Activated naive CD4-positive, alpha-beta T cell treated with anti-CD3 and anti-CD28 coated beads, Interleukin-2, amount 50 U/mL, for 24 hours (primary cell): ENCODE results near the gene GRK5.
"Not testable (repeated sequence)": the region's sequence is repeated elsewhere in the genome, so short reads cannot be mapped to it uniquely, and the experiment has no call there.

ENCODE experiments used
- H3K27ac Mint-ChIP-seq: one replicate; pipeline ENCODE4 v1.8.0; 2021; ENCODE audit warnings: mild to moderate bottlenecking, mixed read lengths
- H3K27me3 Mint-ChIP-seq: one replicate; pipeline ENCODE4 v1.8.0; 2021; ENCODE audit warnings: mixed read lengths
- H3K36me3 Mint-ChIP-seq: one replicate; pipeline ENCODE4 v1.8.0; 2021; ENCODE audit warnings: mixed read lengths
- H3K4me1 Mint-ChIP-seq: one replicate; pipeline ENCODE4 v1.8.0; 2021; ENCODE audit warnings: mixed read lengths
- H3K4me3 Mint-ChIP-seq: one replicate; pipeline ENCODE4 v1.8.0; 2021; ENCODE audit warnings: mild to moderate bottlenecking, mixed read lengths
- H3K9me3 Mint-ChIP-seq: one replicate; pipeline ENCODE4 v1.8.0; 2021; ENCODE audit warnings: mixed read lengths

GRK5 gene

DNA sequence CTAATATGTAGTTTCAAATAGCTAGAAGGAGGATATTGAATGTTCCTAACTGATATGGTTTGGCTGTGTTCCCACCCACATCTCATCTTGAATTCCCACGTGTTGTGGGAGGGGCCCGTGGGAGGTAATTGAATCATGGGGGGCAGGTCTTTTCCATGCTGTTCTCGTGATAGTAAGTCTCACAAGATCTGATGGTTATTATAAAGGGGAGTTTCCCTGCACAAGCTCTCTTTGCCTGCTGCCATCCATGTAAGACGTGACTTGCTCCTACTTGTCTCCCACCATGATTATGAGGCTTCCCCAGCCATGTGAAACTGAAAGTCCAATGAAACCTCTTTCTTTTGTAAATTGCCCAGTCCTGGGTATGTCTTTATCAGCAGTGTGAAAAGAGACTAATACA is 25.1 kb downstream of the GRK5 start:
- H3K27ac Mint-ChIP-seq: peak overlapping the region; percentile 32
- H3K9me3 Mint-ChIP-seq, H3K4me3 Mint-ChIP-seq, H3K27me3 Mint-ChIP-seq: not testable (repeated sequence)
- H3K4me1 Mint-ChIP-seq: peaks cover 85% of the 10 kb centered on the region
- H3K36me3 Mint-ChIP-seq: peaks cover 15% of the 10 kb centered on the region

DNA sequence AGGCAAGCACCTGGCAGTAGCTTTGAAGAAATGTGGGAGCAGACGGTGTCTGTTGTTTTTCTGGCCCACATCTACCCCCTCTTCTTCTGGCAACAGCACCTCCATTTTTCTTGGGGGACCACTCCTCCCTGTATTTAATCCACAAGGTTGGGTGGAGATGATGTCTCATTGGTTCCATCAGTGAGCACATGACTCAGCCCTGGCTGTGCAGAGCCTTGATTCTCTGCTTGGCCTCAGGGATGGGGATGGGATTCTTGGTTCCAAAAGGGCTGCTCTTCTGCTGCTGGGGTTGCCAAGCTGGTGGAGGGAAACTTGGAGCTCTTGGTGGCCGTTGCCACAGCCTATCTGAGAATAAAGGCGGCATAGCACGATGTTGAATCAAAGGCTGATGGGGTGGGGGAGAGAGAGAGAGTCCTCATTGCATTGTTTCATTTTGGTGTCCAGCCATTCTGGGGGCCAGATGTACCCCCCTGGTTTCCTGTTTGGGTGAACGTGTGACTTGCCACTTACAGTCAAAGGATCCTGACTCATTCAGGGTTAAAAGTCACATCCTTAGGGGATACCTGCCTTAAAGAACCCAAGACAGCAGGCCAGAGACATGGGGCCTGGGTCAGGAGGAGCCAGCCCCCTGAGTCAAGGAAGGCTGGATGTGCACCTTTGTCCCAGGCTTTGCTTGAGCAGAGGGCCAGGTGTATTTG is 25.9 kb downstream of the GRK5 start:
- peaks cover 87% of the 10 kb centered on the region for H3K4me1 Mint-ChIP-seq
- peaks cover 15% of the 10 kb centered on the region for H3K36me3 Mint-ChIP-seq
- peak overlapping the region; percentile 31 for H3K4me3 Mint-ChIP-seq
- peak overlapping the region; percentile 60 for H3K27ac Mint-ChIP-seq
- H3K9me3 Mint-ChIP-seq: no peaks in the 10 kb centered on the region
- no peaks in the 10 kb centered on the region for H3K27me3 Mint-ChIP-seq

DNA sequence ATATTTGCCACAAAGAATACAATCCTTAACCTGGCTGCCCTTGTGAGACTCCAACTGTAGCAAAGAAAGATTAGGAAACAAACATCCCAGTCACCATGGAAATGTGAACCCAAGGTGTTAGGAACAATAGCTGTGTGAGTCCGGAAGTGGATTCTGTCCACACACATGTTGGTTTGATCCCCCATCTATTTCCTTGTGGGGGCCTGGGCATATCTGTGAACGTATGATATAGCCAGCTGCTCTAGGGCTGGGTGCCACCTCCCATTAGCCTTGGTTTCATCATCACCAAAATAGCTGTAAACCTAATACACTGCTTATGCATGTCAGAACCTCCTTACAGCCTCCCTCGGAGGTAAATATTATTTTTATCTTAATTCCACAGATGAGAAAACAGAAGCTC is 26.4 kb downstream of the GRK5 start:
- no peak overlapping the region for H3K4me3 Mint-ChIP-seq
- H3K9me3 Mint-ChIP-seq: no peaks in the 10 kb centered on the region
- H3K27ac Mint-ChIP-seq: peak overlapping the region; percentile 60
- no peaks in the 10 kb centered on the region for H3K27me3 Mint-ChIP-seq
- peaks cover 88% of the 10 kb centered on the region for H3K4me1 Mint-ChIP-seq
- peaks cover 15% of the 10 kb centered on the region for H3K36me3 Mint-ChIP-seq

DNA sequence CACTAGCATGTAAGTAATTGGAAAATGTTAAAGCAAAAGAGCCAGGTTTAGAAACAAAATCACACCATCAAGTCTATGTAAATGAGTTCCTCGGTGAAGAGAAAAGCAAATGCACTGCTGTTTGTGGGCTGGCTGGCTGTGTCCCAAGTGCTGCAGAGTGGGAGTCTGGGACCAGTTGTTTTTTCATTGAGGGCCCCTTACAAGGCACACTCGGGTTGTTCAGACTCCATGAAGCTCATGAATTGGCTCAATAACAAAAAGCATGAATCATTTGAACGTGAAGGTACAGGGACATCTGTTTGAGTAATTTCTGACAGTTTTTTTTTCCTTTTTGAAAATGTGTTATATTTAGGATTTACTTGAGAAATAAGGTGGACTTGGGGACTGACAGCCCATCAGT is 28.0 kb downstream of the GRK5 start:
- Mint-ChIP-seq H3K9me3 (no peaks in the 10 kb centered on the region), H3K36me3 (peaks cover 11% of the 10 kb centered on the region), H3K4me3 (no peak overlapping the region), H3K27me3 (no peaks in the 10 kb centered on the region), H3K27ac (peak overlapping the region; percentile 59), H3K4me1 (peaks cover 75% of the 10 kb centered on the region)

DNA sequence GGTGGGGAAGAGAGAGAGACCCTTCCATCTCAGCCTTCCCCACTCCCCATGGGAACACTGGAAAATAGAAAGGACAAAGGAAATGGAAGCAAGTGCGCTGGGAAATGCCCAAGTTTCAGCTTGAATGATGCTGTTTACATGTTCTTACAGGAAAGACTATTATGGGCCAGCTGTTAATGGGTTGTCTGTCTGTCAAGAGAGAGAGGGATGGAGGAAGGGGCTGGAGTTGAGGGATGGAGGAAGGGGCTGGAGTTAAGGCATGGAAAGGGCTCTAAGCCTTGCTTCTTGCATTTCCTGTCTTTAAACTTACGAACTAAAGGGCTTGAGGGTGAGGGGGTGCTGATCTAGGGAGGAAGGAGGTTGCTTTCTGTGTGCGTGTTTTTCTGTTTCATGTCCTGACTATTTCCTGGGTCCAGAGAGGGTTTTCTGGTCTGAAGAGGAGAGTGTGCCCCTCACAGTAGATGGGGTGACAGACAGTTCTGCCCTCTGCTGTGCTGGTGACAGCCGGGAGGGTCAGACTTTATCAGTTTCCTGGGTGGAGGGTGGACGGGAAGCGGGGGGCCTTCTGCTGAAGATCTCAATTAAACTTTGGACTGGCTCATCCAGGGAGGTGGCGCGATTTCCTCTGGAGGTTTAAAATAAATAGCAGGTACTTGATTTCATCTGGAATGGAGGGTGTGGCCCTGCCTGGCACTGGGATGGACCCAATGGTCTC is 30.5 kb downstream of the GRK5 start:
- Mint-ChIP-seq H3K9me3 (no peaks in the 10 kb centered on the region), H3K4me3 (peak overlapping the region; percentile 19), H3K27me3 (no peaks in the 10 kb centered on the region), H3K36me3 (no peaks in the 10 kb centered on the region), H3K27ac (peak overlapping the region; percentile 91), H3K4me1 (peaks cover 80% of the 10 kb centered on the region)

DNA sequence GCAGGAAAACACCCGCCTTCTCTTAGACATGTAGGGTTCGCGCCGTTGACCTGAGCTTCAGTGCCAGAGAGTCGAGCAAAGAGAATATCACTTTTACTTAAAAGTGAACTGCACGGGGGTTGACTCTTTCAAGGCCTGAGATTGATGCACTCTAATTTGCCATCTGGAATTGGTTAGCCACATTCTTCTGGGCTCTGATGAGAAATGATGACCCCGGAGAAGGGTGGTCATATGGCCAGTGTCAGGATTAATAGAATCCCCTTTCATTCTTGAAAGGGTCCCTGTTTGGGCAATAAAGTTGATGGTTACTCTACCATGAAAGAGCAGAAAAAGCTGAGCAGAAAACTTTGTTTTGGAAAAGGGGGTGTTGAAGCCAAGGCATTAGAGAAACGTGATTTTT is 31.2 kb downstream of the GRK5 start:
- Mint-ChIP-seq H3K9me3 (no peaks in the 10 kb centered on the region), H3K27ac (no peak overlapping the region), H3K4me1 (peaks cover 78% of the 10 kb centered on the region), H3K36me3 (no peaks in the 10 kb centered on the region), H3K4me3 (no peak overlapping the region), H3K27me3 (no peaks in the 10 kb centered on the region)

DNA sequence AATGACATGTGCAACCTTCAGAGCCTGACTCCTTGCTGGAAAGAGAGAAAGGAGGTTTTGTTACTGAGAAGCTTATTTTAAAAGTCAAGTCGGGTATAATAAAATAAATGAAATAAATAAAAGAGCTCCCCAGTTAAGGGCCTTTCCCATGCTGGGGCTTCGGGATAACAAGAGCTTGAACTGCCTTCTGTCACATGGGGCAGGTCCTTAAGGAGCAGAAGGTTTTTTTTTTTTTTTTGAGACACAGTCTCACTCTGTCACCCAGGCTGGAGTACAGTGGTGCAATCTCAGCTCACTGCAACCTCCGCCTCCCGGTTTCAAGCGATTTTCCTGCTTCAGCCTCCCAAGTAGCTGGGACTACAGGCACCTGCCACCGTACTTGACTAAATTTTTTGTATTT is 31.6 kb downstream of the GRK5 start:
- H3K36me3 Mint-ChIP-seq, H3K27ac Mint-ChIP-seq, H3K9me3 Mint-ChIP-seq, H3K4me3 Mint-ChIP-seq, H3K27me3 Mint-ChIP-seq: not testable (repeated sequence)
- H3K4me1 Mint-ChIP-seq: peaks cover 79% of the 10 kb centered on the region

DNA sequence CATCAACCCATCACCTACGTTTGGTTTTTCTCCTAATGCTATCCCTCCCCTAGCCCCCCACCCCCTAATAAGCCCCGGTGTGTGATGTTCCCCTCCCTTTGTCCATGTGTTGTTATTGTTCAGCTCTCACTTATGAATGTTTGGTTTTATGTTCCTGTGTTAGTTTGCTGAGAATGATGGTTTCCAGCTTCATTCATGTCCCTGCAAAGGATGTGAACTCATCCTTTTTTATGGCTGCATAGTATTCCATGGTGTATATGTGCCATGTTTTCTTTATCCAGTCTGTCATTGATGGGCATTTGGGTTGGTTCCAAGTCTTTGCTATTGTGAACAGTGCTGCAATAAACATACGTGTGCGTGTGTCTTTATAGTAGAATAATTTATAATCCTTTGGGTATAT is 32.3 kb downstream of the GRK5 start:
- not testable (repeated sequence) for H3K27me3 Mint-ChIP-seq, H3K4me3 Mint-ChIP-seq, H3K36me3 Mint-ChIP-seq, H3K9me3 Mint-ChIP-seq
- Mint-ChIP-seq H3K4me1 (peaks cover 75% of the 10 kb centered on the region), H3K27ac (peak overlapping the region; percentile 36)

DNA sequence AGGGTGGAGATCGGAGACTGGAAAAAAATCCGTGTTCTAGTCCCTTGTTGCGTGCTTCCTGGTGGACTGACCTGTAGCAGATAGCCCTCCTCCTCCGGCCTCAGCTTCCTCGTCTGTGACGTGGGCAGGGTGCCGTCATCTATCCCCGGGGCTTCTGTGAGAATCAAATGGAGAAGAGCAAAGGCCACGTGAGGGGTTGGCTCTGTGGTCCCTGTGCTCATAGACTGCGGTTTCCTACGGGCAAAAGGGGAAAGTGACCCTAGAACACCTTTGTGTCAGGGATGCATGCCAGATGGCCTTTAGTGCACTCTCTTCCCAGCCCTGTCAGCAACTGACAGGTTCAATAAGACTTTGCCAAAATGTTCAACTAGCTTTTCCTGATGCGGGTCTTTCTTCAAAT is 33.7 kb downstream of the GRK5 start:
- Mint-ChIP-seq H3K27me3 (no peaks in the 10 kb centered on the region), H3K9me3 (no peaks in the 10 kb centered on the region), H3K4me1 (peaks cover 67% of the 10 kb centered on the region), H3K36me3 (no peaks in the 10 kb centered on the region), H3K4me3 (no peak overlapping the region), H3K27ac (no peak overlapping the region)

DNA sequence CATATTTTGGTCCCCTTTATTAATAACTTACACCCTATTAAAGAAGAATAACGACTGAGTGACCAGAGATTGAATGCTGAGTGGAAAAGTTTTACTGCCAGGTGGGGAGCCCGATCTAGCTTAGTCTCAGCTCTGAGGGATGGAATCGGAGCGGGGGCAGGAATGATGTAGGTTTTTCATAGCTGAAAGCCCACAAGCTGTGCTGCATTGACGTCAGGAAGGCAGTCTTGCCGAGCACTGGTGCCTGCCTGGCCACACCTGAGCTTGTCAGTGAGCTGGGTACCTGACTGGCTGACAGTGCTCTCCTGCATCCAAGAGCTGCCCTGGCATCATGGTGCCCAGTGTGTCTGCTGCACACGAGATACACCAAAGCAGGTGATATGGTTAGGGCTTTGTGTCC is 34.8 kb downstream of the GRK5 start:
- H3K9me3 Mint-ChIP-seq: no peaks in the 10 kb centered on the region
- no peaks in the 10 kb centered on the region for H3K36me3 Mint-ChIP-seq
- H3K4me1 Mint-ChIP-seq: peaks cover 62% of the 10 kb centered on the region
- H3K27me3 Mint-ChIP-seq: no peaks in the 10 kb centered on the region
- no peak overlapping the region for H3K27ac Mint-ChIP-seq
- no peak overlapping the region for H3K4me3 Mint-ChIP-seq

DNA sequence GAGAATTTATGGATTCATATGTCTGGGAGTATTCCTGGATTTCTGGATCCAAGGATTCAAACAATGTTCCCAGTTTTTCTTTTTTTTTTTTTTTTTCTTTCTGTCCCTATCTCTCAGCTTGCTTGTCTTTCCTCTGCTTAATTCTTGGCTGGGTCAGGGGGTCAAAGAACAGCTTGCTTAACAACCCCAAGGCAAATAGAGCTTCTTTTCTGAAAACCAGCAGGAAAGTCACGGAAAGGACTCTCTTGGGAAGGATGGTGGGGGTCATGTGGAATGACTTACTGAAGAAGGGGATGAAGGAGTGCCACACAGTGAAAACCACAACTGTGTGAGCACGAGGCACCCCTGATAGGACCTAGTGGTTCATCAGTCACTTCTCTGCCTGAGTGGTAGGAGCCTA is 36.1 kb downstream of the GRK5 start:
- Mint-ChIP-seq H3K36me3 (no peaks in the 10 kb centered on the region), H3K27me3 (no peaks in the 10 kb centered on the region), H3K4me1 (peaks cover 53% of the 10 kb centered on the region), H3K4me3 (no peak overlapping the region), H3K9me3 (no peaks in the 10 kb centered on the region), H3K27ac (no peak overlapping the region)

DNA sequence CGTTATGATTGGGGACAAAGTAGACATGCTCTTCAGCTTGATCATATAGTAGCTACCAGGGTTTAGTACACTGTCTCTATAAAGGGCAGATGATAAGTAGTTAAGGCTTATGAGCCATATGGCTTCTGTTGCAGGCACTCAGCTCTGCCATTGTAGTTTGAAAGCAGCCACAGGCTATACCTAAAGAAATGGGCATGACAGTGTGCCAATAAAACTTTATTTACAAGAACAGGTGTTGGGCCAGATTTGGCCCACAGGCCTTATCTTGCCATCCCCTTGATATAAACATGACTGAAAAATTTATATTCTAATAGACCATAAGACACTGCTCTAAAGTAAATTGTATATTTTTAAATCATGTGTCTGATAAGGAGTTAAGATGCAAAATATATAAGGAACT is 36.6 kb downstream of the GRK5 start:
- no peak overlapping the region for H3K4me3 Mint-ChIP-seq
- no peaks in the 10 kb centered on the region for H3K36me3 Mint-ChIP-seq
- H3K4me1 Mint-ChIP-seq: peaks cover 48% of the 10 kb centered on the region
- no peaks in the 10 kb centered on the region for H3K27me3 Mint-ChIP-seq
- H3K27ac Mint-ChIP-seq: no peak overlapping the region
- no peaks in the 10 kb centered on the region for H3K9me3 Mint-ChIP-seq

DNA sequence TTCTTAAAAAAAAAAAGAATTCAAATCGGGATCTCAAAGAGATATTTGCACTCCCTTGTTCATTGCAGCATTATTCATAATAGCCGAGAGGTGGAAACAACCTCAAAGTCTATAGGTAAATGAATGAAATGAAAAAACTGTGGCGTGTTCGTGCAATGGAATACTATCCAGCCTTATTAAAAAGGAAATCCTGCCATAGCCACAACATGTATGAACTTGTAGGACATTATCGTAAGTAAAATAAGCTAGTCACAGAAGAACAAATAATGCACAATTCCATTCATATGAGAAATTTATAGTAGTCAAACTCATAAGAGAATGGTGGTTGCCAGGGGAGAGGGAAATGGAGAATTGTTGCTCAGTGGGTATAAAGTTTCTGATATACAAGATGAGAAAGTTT is 37.9 kb downstream of the GRK5 start:
- no peaks in the 10 kb centered on the region for H3K36me3 Mint-ChIP-seq
- no peak overlapping the region for H3K4me3 Mint-ChIP-seq
- H3K27ac Mint-ChIP-seq: no peak overlapping the region
- H3K4me1 Mint-ChIP-seq: peaks cover 48% of the 10 kb centered on the region
- no peaks in the 10 kb centered on the region for H3K27me3 Mint-ChIP-seq
- H3K9me3 Mint-ChIP-seq: no peaks in the 10 kb centered on the region

DNA sequence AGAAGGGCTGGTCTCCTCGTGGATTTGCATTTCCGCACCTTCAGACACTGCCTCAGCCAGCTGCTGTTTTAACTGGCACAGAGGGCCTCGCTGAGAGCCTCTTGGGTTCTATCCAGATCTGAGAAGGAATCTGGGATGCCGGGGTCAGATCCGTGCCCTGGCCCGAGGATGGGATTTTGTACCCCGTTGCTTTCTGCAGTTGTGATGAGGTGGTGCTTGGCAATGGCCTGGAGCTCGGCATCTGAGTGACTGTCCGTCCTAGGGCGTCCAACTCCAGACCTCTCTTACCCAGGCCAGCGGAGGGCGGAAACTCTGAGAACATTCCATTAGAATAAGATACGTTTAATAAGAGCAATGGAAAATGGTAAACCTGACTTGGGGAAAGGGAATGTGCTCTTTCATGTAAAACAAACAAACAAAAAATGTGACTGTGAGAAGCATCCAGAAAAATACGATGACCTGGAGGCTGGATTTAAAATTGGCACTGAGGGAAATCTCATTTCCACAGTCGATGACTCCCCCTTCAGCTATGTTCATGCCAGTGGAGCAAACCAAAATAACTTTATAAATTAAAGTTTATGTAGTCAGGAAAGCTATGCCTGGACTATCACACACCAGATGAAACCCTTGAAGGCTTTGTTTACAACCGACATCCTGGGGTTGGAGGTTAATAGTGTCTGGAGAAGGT is 39.6 kb downstream of the GRK5 start:
- Mint-ChIP-seq H3K36me3 (no peaks in the 10 kb centered on the region), H3K9me3 (no peaks in the 10 kb centered on the region)

DNA sequence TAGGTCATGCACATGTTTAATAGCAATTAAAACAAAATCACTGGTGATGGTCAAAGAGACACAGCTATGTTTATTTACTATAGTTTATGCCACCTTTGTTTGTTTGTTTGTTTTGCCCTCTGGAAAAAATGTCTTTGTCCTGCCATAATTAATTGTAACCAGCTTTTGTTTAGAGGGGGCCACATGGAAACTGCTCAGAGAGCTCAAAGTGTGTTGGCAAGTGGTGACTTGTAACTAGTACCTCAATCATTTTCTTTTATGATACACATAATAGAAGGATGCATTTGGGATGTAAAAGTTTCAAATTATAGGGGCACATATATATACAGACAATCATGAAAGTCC is 40.2 kb downstream of the GRK5 start:
- H3K27me3 Mint-ChIP-seq: no peaks in the 10 kb centered on the region
- no peak overlapping the region for H3K27ac Mint-ChIP-seq
- no peaks in the 10 kb centered on the region for H3K36me3 Mint-ChIP-seq
- no peak overlapping the region for H3K4me3 Mint-ChIP-seq
- H3K9me3 Mint-ChIP-seq: no peaks in the 10 kb centered on the region
- peaks cover 44% of the 10 kb centered on the region for H3K4me1 Mint-ChIP-seq

More for the DNA sequence above, 39.6 kb downstream of the GRK5 start:
- no peak overlapping the region for H3K4me3 Mint-ChIP-seq
- no peak overlapping the region for H3K27ac Mint-ChIP-seq
- no peaks in the 10 kb centered on the region for H3K27me3 Mint-ChIP-seq
- peaks cover 46% of the 10 kb centered on the region for H3K4me1 Mint-ChIP-seq

DNA sequence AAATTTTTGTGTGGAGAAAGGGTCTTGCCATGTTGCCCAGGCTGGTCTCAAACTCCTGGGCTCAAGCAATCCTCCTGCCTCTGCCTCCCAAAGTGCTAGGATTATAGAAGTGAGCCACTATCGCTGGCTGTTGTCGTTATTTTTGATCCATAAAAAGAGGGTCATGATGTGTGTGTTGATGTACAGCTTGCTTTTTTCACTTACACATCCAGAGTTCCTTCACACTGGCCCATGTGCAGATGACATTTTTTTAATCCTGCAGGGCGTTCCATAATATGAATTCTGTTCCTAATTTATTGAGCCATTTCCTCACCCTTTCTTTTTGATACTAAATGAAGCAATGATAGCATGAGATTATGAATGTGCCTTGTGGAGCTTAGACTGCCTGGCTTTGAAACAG is 40.8 kb downstream of the GRK5 start:
- Mint-ChIP-seq H3K9me3 (no peaks in the 10 kb centered on the region), H3K36me3 (no peaks in the 10 kb centered on the region), H3K4me3 (no peak overlapping the region), H3K27me3 (no peaks in the 10 kb centered on the region), H3K27ac (no peak overlapping the region), H3K4me1 (peaks cover 44% of the 10 kb centered on the region)
